Gastrocnemius medialis (tissue), 4 donors: ENCODE results near the gene SLC43A2.

Experiments
- POLR2A ChIP-seq, 2 donors: fragments of 450-650 bp; IDR thresholded peaks; one replicate each; pipeline ENCODE4 v1.6.1; 2017; ENCODE audit warnings: antibody characterized with exemption in 2 of 2, mild to moderate bottlenecking in 2 of 2, moderate library complexity in 2 of 2
- TF ChIP-seq, protein P1 (sequence below), 5 experiments: fragments of 450-650 bp in 3 of 5; fragments of 200-600 bp in 2 of 5; sonication (generic) in 2 of 5; IDR thresholded peaks in 4 of 5; conservative IDR thresholded peaks in 1 of 5; 1 replicate in 4 of 5; 2 replicates in 1 of 5; pipeline ENCODE4 v1.5.1; 2016 to 2019; ENCODE audit warnings: antibody characterized with exemption in 5 of 5, mild to moderate bottlenecking in 3 of 5, moderate library complexity in 3 of 5

DNA sequence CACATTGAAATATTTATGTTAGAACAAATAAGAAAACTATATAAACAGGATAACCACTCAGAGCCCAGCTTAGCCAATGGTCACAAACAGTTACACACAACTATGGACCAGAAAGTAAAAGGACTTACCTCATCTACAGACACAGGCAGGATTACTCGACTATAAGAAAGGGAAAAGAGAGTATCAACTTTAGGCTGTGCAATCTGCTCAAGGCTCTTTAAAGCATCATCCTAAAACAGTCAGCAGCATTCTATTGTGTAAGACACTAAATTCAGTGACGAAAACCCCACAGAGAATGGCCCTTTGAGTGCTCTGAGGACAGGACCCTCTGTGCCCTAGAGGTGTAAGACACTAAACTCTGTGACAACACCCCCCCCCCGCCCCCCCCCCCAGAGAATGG lies 70.2 kb downstream of the SLC43A2 start:
- TF ChIP-seq, protein P1, sequence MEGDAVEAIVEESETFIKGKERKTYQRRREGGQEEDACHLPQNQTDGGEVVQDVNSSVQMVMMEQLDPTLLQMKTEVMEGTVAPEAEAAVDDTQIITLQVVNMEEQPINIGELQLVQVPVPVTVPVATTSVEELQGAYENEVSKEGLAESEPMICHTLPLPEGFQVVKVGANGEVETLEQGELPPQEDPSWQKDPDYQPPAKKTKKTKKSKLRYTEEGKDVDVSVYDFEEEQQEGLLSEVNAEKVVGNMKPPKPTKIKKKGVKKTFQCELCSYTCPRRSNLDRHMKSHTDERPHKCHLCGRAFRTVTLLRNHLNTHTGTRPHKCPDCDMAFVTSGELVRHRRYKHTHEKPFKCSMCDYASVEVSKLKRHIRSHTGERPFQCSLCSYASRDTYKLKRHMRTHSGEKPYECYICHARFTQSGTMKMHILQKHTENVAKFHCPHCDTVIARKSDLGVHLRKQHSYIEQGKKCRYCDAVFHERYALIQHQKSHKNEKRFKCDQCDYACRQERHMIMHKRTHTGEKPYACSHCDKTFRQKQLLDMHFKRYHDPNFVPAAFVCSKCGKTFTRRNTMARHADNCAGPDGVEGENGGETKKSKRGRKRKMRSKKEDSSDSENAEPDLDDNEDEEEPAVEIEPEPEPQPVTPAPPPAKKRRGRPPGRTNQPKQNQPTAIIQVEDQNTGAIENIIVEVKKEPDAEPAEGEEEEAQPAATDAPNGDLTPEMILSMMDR (IDR thresholded peaks at IDR 0.05 in 4 of 5, conservative IDR thresholded peaks at IDR 0.05 in 1 of 5): no peak
- no peak for TF ChIP-seq POLR2A (IDR thresholded peaks at IDR 0.05)
